Common myeloid progenitor, CD34-positive (primary cell): Measurements from ENCODE around the gene PCDHA10. TPM values are rescaled to one million over a fixed set of nuclear protein-coding genes. Genes with fewer than 3 reads are reported as not detected.
"Not testable (repeated sequence)": the region's sequence is repeated elsewhere in the genome, so short reads cannot be mapped to it uniquely, and the experiment has no call there.

Source experiments
- CTCF ChIA-PET: fragments of 350-600 bp; sonication (Branson Sonifier 250); formaldehyde crosslinking; loops from one replicate; lab custom pipeline; 2021; ENCODE audit warnings: antibody characterized with exemption; lab: Charles Lee
- POLR2A ChIA-PET: fragments of 350-600 bp; sonication (Branson Sonifier 250); formaldehyde crosslinking; loops from one replicate; lab custom pipeline; 2021; ENCODE audit warnings: antibody characterized with exemption; lab: Charles Lee
- DNase-seq, 3 donors: peaks; one replicate each; pipeline versions ENCODE4 v3.0.0 to v3.0.0-alpha.2; 2013
- H3K27ac ChIP-seq, 2 experiments: 1 replicate in 1 of 2; 2 replicates in 1 of 2; pipeline ENCODE4 v1.7.0; 2013; ENCODE audit warnings: inconsistent platforms in 2 of 2, low read length in 2 of 2, mild to moderate bottlenecking in 2 of 2, low read depth in 1 of 2, moderate library complexity in 1 of 2; ENCODE audit not compliant: severe bottlenecking in 2 of 2, insufficient read depth in 1 of 2, poor library complexity in 1 of 2
- H3K27me3 ChIP-seq, 5 experiments: replicated peaks in 2 of 5; 1 replicate in 3 of 5; 2 replicates in 2 of 5; pipeline versions ENCODE4 v1.6.1 to v1.7.0; 2013; ENCODE audit warnings: low read length in 4 of 5, mild to moderate bottlenecking in 2 of 5, moderate library complexity in 2 of 5, inconsistent platforms in 1 of 5; ENCODE audit not compliant: insufficient read depth in 5 of 5, control insufficient read depth in 4 of 5
- H3K36me3 ChIP-seq, 4 experiments: 1 replicate in 2 of 4; 2 replicates in 2 of 4; pipeline versions ENCODE4 v1.6.1 to v1.7.0; 2013; ENCODE audit warnings: low read length in 3 of 4, control low read depth in 1 of 4, mild to moderate bottlenecking in 1 of 4; ENCODE audit not compliant: control insufficient read depth in 4 of 4, insufficient read depth in 4 of 4
- H3K4me1 ChIP-seq, 4 experiments: 1 replicate in 3 of 4; 2 replicates in 1 of 4; pipeline versions ENCODE4 v1.6.1 to v1.7.1; 2013; ENCODE audit warnings: low read length in 3 of 4, mild to moderate bottlenecking in 3 of 4, control low read depth in 1 of 4, inconsistent platforms in 1 of 4, moderate library complexity in 1 of 4; ENCODE audit not compliant: control insufficient read depth in 4 of 4, insufficient read depth in 4 of 4; ENCODE audit errors: control extremely low read depth in 1 of 4
- H3K4me3 ChIP-seq, 7 experiments: 1 replicate in 4 of 7; 2 replicates in 3 of 7; pipeline versions ENCODE4 v1.5.1 to v1.7.0; 2013; ENCODE audit warnings: mild to moderate bottlenecking in 7 of 7, low read length in 6 of 7, moderate library complexity in 6 of 7, inconsistent platforms in 2 of 7, low read depth in 2 of 7, control low read depth in 1 of 7; ENCODE audit not compliant: insufficient read depth in 4 of 7, control insufficient read depth in 1 of 7; ENCODE audit errors: extremely low read depth in 1 of 7
- H3K9me3 ChIP-seq, 5 experiments: 1 replicate in 4 of 5; 2 replicates in 1 of 5; pipeline versions ENCODE4 v1.6.1 to v1.7.1; 2013; ENCODE audit warnings: low read length in 4 of 5, mild to moderate bottlenecking in 2 of 5, inconsistent platforms in 1 of 5, low read depth in 1 of 5, moderate library complexity in 1 of 5; ENCODE audit not compliant: control insufficient read depth in 4 of 5, insufficient read depth in 2 of 5; ENCODE audit errors: control extremely low read depth in 1 of 5
- WGBS: methylation state at CpG from one replicate; pipeline ENCODE4 v1.1.5; 2013; ENCODE audit not compliant: insufficient coverage; 5-methylcytosine and 5-hydroxymethylcytosine counted together
- polyA plus RNA-seq: library from polyadenylated mRNA; unstranded; fragments of 120-200 nt; gene quantifications from one replicate; pipeline ENCODE4 v1.2.1, GENCODE V29; 2013

PCDHA10 gene
- 0.03 TPM for polyA plus RNA-seq

GRCh38 chr5:140855772-140856674 is at the start of gene PCDHA10:
PCDHA10 (plus strand) TSS chr5:140855897; CDS start chr5:140856049, 152 bp downstream.
- 23% methylated on average over 18 of the region's 44 CpGs for WGBS
- CTCF ChIA-PET = no interaction called here
- H3K27ac ChIP-seq = no peak within 1 kb of the TSS
- H3K4me3 ChIP-seq = peak within 1 kb of the TSS in 1 of 7 experiments; percentile 6
- POLR2A ChIA-PET = no interaction called here
- no peaks in the 10 kb centered on the region for H3K36me3 ChIP-seq
- peak in 2 of 3 donors; percentile 18 to 19 for DNase-seq
- H3K9me3 ChIP-seq = peaks cover 7 to 36% (median 27%) of the 10 kb centered on the region in 5 experiments
- H3K27me3 ChIP-seq = peaks cover 0 to 18% (median 3%) of the 10 kb centered on the region in 5 experiments
- no peaks in the 10 kb centered on the region for H3K4me1 ChIP-seq

GRCh38 chr5:140806834-140807775 is 48.6 kb upstream of the PCDHA10 start, which contains the start of gene PCDHA4:
PCDHA4 (plus strand) TSS chr5:140807068.
- Histone ChIP-seq H3K4me3 (peak within 1 kb of the TSS in 2 of 7 experiments; percentile 4 to 38), H3K9me3 (peaks cover 1 to 47% (median 36%) of the 10 kb centered on the region in 5 experiments), H3K27me3 (peaks cover 0 to 29% (median 0%) of the 10 kb centered on the region in 5 experiments), H3K4me1 (no peaks in the 10 kb centered on the region), H3K27ac (no peak within 1 kb of the TSS), H3K36me3 (no peaks in the 10 kb centered on the region)
- peak in 2 of 3 donors; percentile 21 to 32 for DNase-seq
- WGBS = 16% methylated on average over 20 of the region's 47 CpGs
- POLR2A ChIA-PET = no interaction called here
- CTCF ChIA-PET = interaction anchor here (0.9 kb wide), 1 partner anchor 751 kb away, joined by 3 read pairs; no protein-coding TSS in a partner anchor

DNA sequence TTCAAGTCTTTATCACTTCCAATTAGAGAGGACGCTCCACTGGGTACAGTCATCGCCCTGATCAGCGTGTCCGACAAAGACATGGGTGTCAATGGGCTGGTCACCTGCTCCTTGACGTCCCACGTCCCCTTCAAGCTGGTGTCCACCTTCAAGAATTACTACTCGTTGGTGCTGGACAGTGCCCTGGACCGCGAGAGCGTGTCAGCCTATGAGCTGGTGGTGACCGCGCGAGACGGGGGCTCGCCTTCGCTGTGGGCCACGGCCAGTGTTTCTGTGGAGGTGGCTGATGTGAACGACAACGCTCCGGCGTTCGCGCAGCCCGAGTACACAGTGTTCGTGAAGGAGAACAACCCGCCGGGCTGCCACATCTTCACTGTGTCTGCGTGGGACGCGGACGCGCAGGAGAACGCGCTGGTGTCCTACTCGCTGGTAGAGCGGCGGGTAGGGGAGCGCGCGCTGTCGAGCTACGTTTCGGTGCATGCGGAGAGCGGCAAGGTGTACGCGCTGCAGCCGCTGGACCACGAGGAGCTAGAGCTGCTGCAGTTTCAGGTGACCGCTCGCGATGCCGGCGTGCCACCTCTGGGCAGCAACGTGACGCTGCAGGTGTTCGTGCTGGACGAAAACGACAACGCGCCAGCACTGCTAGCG is 47.3 kb upstream of the PCDHA10 start:
- H3K4me3 ChIP-seq, CTCF ChIA-PET, H3K36me3 ChIP-seq, DNase-seq, H3K27ac ChIP-seq, POLR2A ChIA-PET, H3K4me1 ChIP-seq: not testable (repeated sequence)
- Histone ChIP-seq H3K27me3 (peaks cover 0 to 17% (median 0%) of the 10 kb centered on the region in 5 experiments), H3K9me3 (peaks cover 0 to 37% (median 24%) of the 10 kb centered on the region in 5 experiments)
- 57% methylated on average over 47 of the region's 62 CpGs for WGBS

- Histone ChIP-seq H3K4me3 (no peak overlapping the region), H3K27me3 (peaks cover 0 to 17% (median 0%) of the 10 kb centered on the region in 5 experiments), H3K27ac (no peak overlapping the region), H3K36me3 (no peaks in the 10 kb centered on the region), H3K4me1 (no peaks in the 10 kb centered on the region), H3K9me3 (peaks cover 0 to 34% (median 23%) of the 10 kb centered on the region in 5 experiments)
- ChIA-PET POLR2A (no interaction called here), CTCF (no interaction called here)
- no peak for DNase-seq
- WGBS = 69% methylated on average over 43 of the region's 43 CpGs
These were observed 46.8 kb upstream of the PCDHA10 start for GRCh38 chr5:140808889-140809291.

DNA sequence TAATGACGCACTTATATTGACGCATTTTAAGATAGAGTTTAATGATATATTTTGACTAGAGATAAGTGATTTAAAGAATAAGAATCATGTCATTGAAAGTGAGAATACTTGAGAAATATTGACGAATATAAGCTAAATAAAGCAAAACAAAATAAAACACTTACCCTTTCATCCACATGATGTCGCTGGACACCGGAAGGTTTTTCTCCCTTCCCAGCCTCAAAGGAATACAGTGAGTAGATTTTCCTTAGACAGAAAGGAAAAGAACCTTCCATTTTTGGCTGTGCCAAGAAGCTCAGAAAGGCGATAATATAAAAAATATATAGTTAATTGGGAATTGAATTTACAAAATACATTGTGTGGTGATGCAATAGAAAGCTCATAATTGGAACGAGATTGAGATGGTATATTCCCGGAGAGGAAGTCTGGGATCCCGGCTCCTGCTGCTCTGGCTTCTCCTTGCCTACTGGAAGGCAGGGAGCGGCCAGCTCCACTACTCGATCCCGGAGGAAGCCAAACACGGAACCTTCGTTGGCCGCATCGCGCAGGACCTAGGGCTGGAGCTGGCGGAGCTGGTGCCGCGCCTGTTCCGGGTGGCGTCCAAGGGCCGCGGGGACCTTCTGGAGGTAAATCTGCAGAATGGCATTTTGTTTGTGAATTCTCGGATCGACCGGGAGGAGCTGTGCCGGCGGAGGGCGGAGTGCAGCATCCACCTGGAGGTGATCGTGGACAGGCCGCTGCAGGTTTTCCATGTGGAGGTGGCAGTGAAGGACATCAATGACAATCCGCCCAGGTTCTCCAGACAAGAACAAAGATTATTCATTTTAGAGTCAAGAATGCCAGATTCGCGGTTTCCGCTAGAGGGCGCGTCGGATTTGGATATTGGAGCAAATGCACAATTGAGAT is 34.1 kb upstream of the PCDHA10 start, which contains the start of gene PCDHA5:
PCDHA5 (plus strand) TSS at position 239 of the 906 bp plus-strand sequence.
- WGBS = 33% methylated on average over 29 of the region's 39 CpGs
- ChIA-PET POLR2A (no interaction called here), CTCF (no interaction called here)
- Histone ChIP-seq H3K27me3 (peaks cover 0 to 5% (median 2%) of the 10 kb centered on the region in 5 experiments), H3K9me3 (peaks cover 1 to 28% (median 21%) of the 10 kb centered on the region in 5 experiments), H3K4me1 (no peaks in the 10 kb centered on the region), H3K4me3 (no peak within 1 kb of the TSS), H3K36me3 (no peaks in the 10 kb centered on the region), H3K27ac (no peak within 1 kb of the TSS)
- DNase-seq = peak in 2 of 3 donors; percentile 13 to 24

DNA sequence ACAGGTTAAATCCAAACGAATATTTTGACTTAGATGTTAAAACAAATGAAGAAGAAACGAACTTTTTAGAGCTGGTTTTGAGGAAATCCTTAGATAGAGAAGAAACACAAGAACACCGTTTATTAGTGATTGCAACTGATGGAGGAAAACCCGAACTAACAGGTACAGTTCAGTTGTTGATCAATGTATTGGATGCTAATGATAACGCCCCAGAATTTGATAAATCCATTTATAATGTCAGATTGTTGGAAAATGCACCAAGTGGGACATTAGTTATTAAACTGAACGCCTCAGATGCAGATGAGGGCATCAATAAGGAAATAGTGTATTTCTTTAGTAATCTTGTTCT is 33.4 kb upstream of the PCDHA10 start:
- H3K9me3 ChIP-seq = peaks cover 2 to 30% (median 21%) of the 10 kb centered on the region in 5 experiments
- H3K27ac ChIP-seq = no peak overlapping the region
- H3K4me3 ChIP-seq = no peak overlapping the region
- H3K4me1 ChIP-seq = no peaks in the 10 kb centered on the region
- no peaks in the 10 kb centered on the region for H3K36me3 ChIP-seq
- ChIA-PET POLR2A (no interaction called here), CTCF (no interaction called here)
- no peak for DNase-seq
- H3K27me3 ChIP-seq = peaks cover 0 to 5% (median 2%) of the 10 kb centered on the region in 5 experiments
- 27% methylated on average over 3 of the region's 6 CpGs for WGBS
